Kidney (tissue), 14 donors: ENCODE data around the gene CCNL1. TPM values are rescaled to one million over a fixed set of nuclear protein-coding genes. Genes with fewer than 3 reads are reported as not detected.

Source experiments
- DNase-seq, 5 donors: peaks; one replicate each; pipeline ENCODE4 v3.0.0-alpha.2; 2013 to 2020
- FAIRE-seq: peaks from 2 replicates; lab custom pipeline; 2012; peaks lifted over from hg19 to GRCh38; lab: Jason Lieb, UNC
- H3K27ac ChIP-seq, 2 donors: one replicate each; pipeline ENCODE4 v1.7.0; 2013; ENCODE audit warnings: low read depth in 2 of 2, low read length in 2 of 2, inconsistent platforms in 1 of 2
- H3K27me3 ChIP-seq: one replicate; pipeline ENCODE4 v1.7.1; 2013; ENCODE audit warnings: low read length, inconsistent platforms; ENCODE audit not compliant: control insufficient read depth, insufficient read depth
- H3K36me3 ChIP-seq, 3 donors: one replicate each; pipeline versions ENCODE4 v1.7.0 to v1.7.1; 2013; ENCODE audit warnings: low read length in 3 of 3, control low read depth in 1 of 3, inconsistent platforms in 1 of 3; ENCODE audit not compliant: insufficient read depth in 3 of 3, control insufficient read depth in 2 of 3
- H3K4me1 ChIP-seq, 3 donors: one replicate each; pipeline versions ENCODE4 v1.7.0 to v1.7.1; 2013; ENCODE audit warnings: low read length in 3 of 3, inconsistent platforms in 1 of 3, low read depth in 1 of 3; ENCODE audit not compliant: control insufficient read depth in 2 of 3, insufficient read depth in 2 of 3
- H3K4me3 ChIP-seq, 3 donors: one replicate each; pipeline versions ENCODE4 v1.7.0 to v1.8.1; 2013; ENCODE audit warnings: low read length in 3 of 3, control low read depth in 1 of 3, inconsistent platforms in 1 of 3
- H3K9ac ChIP-seq, 3 donors: one replicate each; pipeline versions ENCODE4 v1.7.0 to v1.7.1; 2013; ENCODE audit warnings: low read length in 3 of 3, control low read depth in 1 of 3, inconsistent platforms in 1 of 3
- H3K9me3 ChIP-seq, 3 donors: one replicate each; pipeline versions ENCODE4 v1.7.0 to v1.7.1; 2013; ENCODE audit warnings: low read length in 3 of 3, control low read depth in 1 of 3, inconsistent platforms in 1 of 3; ENCODE audit not compliant: control insufficient read depth in 2 of 3, insufficient read depth in 1 of 3
- CTCF ChIP-seq: IDR thresholded peaks from 3 replicates; pipeline ENCODE4 v1.5.1; 2012; ENCODE audit warnings: mild to moderate bottlenecking, moderate library complexity, borderline replicate concordance; ENCODE audit not compliant: insufficient read depth; ENCODE audit errors: extremely low read depth
- intact Hi-C: fragments of 100-400 bp; cut with DNase I; formaldehyde crosslinking; loops from one replicate; pipeline ENCODE4 v1.11.1; 2022
- polyA plus RNA-seq: library from polyadenylated mRNA; stranded (reverse); fragments of 350-450 nt; fragmentation: Illumina TruSeq; extraction: RNeasy Lipid Tissue Mini Kit (QIAGEN cat#74804); gene quantifications from one replicate; pipeline ENCODE4 v1.2.3, GENCODE V29; 2014; ENCODE audit warnings: low read depth, low replicate concordance; ENCODE audit not compliant: insufficient read depth
- total RNA-seq: library from RNA; stranded (reverse); fragmentation: NEBNext Ultra II Directional; extraction: Animal tissue kit (Norgen Biotek cat#: 25700); gene quantifications from one replicate; pipeline ENCODE4 v1.2.1, GENCODE V29; 2021
- donor health status: control.
- donor health status: control.
- donor health status: control.
- donor health status: control.
- donor health status: control.
- donor health status: DM: yes; HTN: yes; CAD: no.
- donor health status: Normal renal cell carcinoma (clear cell type).

CCNL1 gene
- total and polyA plus RNA-seq, 2 donors from 2014 or later: 41.7 to 104 TPM

GRCh38 chr3:157100608-157101396, 59.1 kb downstream of the CCNL1 start:
- no peak overlapping the region for H3K9ac ChIP-seq
- TF ChIP-seq CTCF: no peak
- H3K4me3 ChIP-seq: no peak overlapping the region
- H3K9me3 ChIP-seq: no peaks in the 10 kb centered on the region
- no peaks in the 10 kb centered on the region for H3K36me3 ChIP-seq
- intact Hi-C loops: no loop called here
- H3K27ac ChIP-seq: no peak overlapping the region
- no peaks in the 10 kb centered on the region for H3K4me1 ChIP-seq
- no peaks in the 10 kb centered on the region for H3K27me3 ChIP-seq
- FAIRE-seq: no peak
- peak in 1 of 5 donors; percentile 69 for DNase-seq

- no peak for TF ChIP-seq CTCF
- DNase-seq (no peak), FAIRE-seq (no peak)
- Histone ChIP-seq H3K27me3 (no peaks in the 10 kb centered on the region), H3K9me3 (no peaks in the 10 kb centered on the region), H3K36me3 (no peaks in the 10 kb centered on the region), H3K27ac (no peak overlapping the region), H3K4me1 (no peaks in the 10 kb centered on the region), H3K4me3 (no peak overlapping the region), H3K9ac (no peak overlapping the region)
- intact Hi-C loops: no loop called here
These were observed 59.9 kb downstream of the CCNL1 start for GRCh38 chr3:157100096-157100477.

- no peaks in the 10 kb centered on the region for H3K4me1 ChIP-seq
- H3K4me3 ChIP-seq: no peak overlapping the region
- H3K9me3 ChIP-seq: no peaks in the 10 kb centered on the region
- H3K27me3 ChIP-seq: no peaks in the 10 kb centered on the region
- intact Hi-C loops: no loop called here
- no peak for TF ChIP-seq CTCF
- no peak overlapping the region for H3K27ac ChIP-seq
- DNase-seq (no peak), FAIRE-seq (no peak)
- no peaks in the 10 kb centered on the region for H3K36me3 ChIP-seq
- no peak overlapping the region for H3K9ac ChIP-seq
These were observed 60.4 kb downstream of the CCNL1 start for GRCh38 chr3:157099326-157100095.
